Fibroblast of skin of right quadriceps (primary cell): ENCODE measurements around the gene SPIRE1.

ENCODE experiments used
- DNase-seq: peaks from one replicate; pipeline ENCODE4 v3.0.0-alpha.2; 2013

Gene SPIRE1

DNA sequence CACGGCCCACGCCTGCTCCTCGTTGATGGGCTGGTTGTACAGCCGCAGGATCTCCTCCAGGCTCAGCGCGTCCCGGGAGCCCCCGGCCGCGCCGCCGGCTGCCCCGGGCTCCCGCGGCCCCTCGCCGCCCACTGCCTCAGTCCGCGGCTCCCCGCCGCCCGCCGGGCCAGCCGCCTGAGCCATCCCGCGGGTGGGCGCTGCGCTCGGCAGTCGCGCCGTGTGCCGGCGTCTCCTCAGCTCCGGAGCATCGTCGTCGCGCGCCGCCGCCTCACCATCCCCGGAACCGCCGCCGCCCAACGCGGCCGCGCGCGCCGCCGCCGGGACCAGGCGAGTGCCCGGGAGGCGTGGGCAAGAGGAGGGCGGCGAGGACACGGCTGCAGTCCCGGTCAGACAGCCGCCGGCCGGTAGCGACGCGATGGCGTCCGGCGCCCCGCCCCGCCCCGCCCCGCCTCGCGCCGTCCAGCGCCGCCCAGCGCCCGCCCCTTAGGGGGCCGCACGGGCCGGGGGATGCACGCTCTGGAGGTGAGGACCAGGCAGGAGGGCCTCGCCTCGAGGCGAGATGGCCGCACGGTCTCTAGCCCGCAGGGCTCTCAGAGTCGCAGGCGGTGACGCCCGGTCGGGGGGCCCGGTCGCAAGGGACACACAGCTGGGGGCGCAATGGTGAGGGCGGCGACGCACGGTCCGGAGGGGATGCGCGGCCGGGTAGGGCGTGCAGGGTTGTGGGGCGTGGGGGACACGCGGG, at the start of gene SPIRE1:
TSS of gene SPIRE1 (minus strand) at position 424 of the 742 bp plus-strand sequence. CDS start at position 183, 241 bp downstream.
- peak; percentile 62 for DNase-seq

DNA sequence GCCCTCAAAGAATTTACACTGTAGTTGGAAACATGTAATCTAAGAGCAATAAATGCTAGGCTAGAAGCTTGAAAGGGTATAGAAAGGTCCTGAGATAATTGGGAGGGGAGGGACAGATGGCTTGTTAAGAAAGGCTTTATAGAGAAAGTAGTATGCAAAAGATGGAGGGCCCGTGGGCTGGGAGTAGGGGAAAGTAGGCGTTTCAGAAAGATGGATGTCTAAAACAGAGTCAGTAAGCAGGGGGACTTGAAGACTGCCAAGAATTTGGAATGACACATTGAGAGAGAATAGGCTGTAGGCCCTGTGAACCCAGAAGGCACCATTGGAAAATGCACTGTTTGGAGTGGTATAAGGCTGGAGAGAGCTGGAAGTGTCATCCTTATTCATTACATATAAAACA, 45.8 kb upstream of the SPIRE1 start:
- peak; percentile 22 for DNase-seq

DNA sequence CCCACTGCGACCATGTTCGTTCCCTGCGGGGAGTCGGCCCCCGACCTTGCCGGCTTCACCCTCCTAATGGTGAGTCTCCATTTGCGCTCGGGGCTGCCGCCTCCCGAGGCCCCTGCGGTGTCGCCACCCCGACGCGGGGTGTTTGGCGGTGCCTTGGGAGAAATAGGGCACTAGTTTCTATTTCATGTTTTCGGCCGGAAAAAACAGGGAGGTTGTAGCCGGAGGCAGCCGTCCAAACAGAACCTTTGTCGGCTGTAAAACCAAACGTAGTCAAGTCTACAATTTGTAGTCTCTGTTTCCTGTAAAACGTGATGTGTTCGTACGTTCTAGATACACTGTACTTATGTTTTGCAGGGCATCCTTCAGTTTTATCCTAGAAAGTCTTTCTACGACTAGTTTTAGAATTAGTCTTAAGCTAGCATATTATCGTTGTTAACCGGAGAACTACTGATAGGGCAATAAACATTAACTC, 45.2 kb upstream of the SPIRE1 start:
- DNase-seq = no peak

DNA sequence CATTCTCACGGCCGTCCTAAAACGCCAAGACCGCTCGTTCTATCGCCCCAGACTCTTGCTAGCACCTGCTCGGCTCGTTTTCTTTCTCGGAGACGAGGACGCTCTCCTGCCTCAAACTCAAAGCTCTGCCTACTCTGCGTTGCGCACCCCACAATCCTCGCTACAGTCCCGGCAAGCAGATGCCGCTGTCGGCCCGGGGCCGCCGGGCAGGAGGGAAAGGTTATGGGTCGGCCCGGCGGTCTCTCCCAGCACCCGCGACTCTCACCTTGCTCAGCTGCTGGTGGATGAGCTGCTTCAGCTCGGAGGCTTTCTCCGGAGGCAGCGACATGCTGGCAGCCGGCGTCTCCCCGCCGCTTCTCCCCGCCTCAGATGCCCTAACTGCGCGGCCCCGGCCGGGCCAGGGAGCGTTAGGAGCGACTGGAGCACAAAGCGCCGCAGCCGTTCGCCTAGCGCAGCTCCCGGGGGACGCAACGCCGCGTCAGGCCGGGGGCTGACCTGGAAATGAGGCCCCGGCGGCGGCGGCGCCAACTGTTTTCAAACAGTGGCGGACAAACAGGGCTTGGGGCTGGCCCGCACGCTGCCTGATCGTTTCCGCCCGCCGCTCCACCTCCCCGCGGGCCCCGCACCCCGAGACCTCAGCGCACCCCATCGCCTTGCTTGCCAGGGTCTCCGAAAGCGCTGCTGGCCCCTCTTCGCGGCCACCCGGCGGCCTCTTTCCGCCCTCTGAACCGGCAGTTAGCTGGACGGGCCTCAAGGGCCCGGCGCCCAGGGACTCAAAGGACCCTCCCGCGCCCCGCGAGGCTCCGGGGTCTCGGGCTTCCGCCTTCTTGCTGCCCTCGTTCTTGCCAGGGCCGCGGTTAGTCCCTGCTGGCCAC, 44.6 kb upstream of the SPIRE1 start, which contains the start of the genes CEP76 and PSMG2:
TSS of gene CEP76 (minus strand) at position 503 of the 875 bp plus-strand sequence. CDS start at position 328, 175 bp downstream.
TSS of gene PSMG2 (plus strand) at position 822 of the 875 bp plus-strand sequence. CDS start 66 bp downstream, outside the sequence.
- DNase-seq = peak; percentile 89

DNA sequence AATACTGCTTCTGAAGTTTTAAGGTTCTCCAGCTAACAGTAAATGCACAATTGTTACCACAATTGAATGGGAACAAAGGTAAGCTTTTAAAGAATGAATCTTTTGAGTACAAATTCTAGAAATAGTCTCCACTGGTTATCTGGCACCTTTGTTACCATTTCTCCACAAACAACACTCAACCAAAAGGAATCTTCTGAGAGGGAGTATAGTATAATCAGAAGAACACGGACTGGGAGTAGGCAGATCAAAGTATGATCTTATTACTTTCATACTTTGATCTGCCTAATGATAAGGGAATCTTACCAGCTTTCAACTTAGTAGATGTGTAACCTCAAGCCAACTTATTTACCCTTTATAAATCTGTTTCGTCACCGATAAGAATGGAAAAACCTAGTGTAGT, 43.3 kb upstream of the SPIRE1 start:
- DNase-seq = no peak

DNA sequence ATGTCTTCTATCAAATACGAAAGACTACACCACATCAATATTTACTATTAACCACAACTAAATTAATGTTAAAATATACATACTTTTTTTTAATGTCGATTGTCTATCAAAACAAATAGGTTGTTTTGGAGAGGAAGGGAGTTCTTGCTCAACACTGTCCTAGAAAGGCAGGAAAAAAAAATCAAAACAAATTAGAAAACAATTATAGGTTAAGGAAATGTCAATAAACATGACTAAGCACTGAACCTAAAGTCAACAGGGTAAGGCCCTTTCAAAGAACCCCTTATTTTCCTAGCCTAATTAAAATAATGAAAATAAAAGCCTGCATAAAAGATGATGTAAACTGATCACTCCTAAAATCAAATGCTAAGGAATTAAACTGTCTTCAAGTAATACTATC, 41.8 kb upstream of the SPIRE1 start:
- no peak for DNase-seq

DNA sequence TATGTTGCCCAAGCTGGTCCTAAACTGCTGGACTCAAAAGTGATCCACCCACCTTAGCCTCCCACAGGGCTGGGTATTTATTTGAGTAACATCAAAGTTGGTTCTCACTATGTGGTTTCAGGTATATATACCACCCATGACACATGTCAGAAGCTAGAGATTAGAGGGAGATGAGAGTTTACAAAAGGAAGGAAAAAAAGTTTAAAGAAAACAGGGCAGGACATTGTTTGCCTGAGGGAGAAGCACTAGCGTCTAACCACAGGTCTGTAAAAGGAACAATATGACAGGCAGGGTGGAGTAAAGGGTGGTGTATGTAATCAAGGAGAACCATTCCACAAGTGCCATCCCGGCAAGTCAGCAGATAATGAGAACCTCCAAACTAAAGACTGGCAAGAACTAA, 36.1 kb upstream of the SPIRE1 start:
- no peak for DNase-seq

DNA sequence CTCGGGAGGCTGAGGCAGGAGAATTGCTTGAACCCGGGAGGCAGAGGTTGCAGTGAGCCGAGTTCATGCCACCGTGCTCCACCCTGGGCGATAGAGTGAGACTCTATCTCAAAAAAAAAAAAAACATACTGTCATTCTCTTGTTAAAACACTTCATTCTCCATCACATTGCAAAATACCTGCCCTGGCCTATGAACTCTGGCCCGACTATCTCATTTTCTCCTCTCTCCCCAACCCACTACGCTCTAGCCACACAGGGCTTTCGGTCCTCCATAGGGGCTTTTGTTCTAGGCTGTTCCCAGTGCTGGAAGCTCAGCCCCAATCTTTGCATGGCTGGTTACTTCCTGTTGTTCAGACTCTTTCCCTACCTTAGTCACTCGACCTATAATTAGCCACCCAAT, 34.3 kb upstream of the SPIRE1 start:
- no peak for DNase-seq

DNA sequence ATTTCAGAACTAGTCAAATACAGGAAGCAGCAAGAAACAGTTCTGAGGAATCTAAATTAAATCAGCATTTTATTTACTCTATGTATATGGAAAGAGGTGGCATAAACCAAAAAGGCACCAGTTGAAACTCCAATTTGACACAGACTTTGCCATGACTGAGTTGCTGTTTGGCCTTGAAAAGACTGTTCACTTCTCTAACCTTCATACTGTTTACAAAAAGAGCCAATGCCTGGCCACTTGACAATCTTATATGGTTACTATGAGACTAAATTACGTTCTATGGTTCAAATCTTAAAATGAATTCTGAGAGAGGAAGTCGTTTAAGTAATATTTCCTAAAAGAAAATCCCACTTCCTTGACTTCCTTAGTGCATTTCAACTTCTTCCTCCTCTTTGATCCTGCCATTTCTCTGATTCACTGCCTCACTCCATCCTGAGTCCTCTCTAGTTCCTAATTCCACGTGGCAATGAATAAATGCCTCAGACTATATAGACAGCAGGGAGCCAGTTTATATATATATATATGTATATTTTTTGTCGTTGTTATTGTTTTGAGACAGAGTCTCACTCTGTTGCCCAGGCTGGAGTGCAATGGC, 31.4 kb upstream of the SPIRE1 start:
- DNase-seq = no peak

DNA sequence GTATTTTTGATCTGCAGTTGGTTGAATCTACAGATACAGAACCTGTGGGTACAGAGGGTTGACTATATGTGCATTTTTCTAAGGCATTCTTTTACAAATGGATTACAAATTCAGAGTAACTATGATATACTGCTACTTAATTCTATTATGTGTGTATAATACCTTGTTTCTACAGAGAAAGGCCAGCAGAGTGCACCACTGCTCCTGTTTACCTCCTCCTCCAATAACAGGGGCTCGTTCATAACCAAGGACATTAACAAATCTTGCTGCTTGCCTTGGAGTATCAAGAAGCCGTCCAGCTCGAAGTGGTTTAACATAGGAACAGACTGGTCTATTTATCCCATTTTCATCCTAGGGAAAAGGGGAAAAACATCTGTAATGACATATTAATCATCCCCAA, 28.2 kb upstream of the SPIRE1 start:
- no peak for DNase-seq

DNA sequence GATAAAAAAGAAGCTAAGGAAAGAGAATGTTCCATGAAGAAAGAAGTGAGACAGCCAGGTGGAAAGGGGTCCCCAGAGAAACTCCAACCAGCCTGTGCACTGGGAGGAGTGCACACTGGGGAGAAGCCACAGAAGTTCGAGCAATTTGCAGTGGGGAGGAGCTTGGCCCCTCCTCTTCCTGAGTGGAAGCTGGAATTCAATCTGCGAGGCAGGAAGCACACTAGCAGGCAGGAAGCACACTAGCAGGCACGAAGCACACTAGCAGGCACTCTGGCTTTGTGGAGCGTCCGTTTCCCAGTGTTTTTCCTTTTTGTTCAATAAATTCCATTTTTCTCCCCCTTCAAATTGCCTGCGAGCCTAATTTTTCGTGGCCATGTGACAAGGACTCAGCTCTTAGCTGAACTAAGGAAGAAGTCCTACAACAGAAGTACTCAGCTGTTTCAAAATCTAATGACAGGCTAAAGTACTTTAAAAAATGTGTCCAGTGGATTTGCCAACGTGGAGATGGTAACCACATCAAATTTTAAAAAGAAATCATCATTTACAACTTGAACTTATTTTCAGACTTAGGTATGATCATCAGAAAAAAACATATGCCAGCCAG, 21.4 kb upstream of the SPIRE1 start:
- DNase-seq = peak; percentile 62

DNA sequence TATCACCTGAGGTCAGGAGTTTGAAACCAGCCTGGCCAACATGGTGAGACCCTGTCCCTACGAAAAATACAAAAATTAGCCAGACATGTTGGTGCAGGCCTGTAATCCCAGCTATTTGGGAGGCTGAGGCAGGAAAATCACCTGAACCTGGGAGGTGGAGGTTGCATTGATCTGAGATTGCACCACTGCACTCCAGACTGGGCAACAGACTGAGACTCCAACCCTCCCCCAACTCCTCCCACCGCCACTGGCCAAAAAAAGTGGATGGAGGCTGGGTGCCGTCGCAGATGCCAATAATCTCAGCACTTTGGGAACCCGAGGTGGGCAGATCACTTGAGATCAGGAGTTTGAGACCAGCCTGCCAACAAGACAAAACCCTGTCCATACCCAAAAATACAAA, 10.1 kb upstream of the SPIRE1 start:
- no peak for DNase-seq

DNA sequence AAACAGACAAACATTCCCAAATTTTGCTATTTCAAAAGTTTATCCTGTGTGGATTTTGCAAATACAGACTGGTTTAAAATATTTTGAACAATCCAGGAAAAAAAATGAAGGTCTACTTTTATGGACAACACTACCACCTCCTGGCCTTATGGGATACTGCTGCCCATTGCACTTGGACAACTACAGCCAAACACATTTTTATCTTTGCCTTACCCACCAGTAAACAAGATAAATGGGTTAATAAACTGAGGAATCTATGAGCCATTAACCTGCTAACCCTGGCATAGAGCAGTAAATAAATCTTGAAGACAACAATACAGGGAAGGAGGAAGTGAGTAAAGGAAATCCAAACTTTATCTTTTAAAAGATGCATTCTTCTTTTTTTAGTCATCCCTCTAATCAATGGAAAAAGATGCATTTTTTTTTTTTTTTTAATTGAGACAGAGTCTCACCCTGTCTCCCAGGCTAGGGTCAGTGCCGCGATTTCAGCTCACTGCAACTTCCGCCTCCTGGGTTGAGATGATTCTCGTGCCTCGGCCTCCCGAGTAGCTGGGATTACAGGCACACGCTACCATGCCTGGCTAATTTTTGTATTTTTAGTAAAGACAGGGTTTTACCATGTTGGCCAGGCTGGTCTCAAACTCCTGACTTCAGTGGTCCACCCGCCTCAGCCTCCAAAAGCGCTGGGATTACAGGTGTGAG, 2.1 kb upstream of the SPIRE1 start:
- peak; percentile 66 for DNase-seq

DNA sequence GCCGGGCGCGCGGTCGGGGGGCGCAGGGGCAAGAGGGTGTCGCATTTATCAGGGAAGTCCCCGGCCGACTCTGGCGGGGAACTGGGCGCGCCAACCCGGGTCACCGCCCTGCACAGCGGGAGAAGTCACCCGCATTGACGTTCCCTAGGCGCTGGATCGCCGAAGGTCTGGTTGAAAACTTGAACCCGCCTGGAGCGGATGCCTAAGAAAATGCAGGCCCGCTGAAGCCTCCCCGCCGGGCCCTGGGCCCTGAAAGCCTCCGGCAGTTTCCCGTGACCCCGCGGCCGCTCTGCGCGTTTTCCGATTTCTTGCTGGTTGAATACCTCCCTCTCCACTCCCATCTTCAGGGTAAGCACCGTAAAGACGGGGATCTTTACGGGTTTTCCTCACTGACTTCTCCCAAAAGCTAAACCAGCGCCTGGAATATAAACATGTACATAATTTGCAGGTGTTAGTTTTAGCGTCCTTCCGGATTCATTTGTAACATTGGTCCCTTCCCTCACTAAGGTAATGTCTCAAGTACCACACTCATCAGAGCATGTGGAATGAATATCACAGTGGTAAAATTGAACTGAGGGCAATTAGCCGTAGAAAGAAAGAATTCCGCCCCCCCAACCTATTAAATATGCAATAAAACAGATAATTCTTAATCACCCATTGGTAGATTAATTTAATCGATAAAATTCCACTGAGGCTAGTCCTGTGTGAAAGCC, 675 bp upstream of the SPIRE1 start:
- DNase-seq = peak; percentile 22

DNA sequence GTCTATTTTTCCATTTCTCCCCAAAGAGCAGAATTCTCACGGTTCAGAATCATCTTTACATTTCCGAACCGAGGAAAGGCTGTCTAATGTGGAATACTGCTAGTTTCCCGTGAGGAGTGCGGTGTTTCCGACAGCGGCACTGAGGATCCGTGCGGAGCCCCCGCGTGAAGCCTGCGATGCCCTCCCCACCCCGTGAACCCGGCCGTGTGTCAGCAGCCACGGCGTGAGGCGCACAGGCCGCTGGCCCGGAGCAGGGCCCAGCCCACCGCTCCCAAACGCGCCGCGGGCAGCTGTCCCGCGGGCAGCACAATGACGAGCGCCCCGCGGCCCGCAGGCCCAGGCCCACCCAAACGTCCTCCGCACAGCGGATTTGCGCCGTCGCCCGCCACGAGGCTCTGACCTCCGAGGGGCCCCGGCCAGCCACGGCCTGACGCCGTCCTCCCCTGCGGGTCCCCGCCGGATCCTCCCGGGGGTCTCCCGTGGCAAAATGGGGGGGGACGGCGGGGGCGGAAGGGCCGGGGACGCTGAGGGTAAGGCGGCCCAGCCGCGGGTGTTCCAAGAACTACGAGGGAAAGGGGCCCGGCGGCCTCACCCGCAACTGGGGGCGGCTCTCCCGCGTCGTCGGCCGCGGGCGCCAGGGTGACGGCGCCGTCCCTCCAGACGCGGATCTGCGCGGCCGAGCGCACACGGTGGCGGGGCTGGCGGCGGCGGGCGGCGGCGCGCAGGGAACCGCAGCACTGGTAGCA, 796 bp downstream of the SPIRE1 start:
- DNase-seq = peak; percentile 37

DNA sequence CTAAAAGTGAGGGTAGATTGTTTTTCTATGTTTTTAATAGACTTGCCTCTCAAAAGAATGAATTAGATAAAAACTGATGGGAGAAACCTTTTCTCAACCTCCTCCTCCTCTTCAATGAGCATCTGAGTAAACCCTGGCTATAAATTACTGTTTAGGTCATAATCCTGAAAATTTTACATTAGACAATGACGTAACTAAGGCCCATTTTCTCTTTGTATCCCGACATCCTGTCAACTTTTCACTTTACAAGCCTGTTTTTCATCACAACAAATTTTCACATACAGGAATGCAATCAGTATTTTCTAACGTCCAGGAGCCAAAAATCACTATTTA, 1.3 kb downstream of the SPIRE1 start:
- peak; percentile 31 for DNase-seq

DNA sequence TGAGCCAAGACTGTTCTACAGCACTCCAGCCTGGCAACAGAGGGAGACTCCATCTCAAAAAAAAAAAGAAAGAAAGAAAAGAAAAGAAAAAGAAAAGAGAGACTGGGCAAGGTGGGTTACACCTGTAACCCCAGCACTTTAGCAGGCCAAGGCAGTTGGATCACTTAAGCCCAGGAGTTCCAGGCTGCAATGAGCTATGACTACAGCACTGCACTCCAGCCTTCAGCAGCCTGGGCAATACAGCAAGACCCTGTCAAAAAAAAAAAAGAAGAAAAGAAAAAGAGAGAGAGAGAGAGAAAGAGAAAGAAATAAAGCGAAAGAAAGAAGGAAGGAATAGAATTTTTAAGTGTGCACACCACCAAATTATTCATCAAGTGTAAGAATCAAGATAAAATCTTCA, 2.9 kb downstream of the SPIRE1 start:
- no peak for DNase-seq

DNA sequence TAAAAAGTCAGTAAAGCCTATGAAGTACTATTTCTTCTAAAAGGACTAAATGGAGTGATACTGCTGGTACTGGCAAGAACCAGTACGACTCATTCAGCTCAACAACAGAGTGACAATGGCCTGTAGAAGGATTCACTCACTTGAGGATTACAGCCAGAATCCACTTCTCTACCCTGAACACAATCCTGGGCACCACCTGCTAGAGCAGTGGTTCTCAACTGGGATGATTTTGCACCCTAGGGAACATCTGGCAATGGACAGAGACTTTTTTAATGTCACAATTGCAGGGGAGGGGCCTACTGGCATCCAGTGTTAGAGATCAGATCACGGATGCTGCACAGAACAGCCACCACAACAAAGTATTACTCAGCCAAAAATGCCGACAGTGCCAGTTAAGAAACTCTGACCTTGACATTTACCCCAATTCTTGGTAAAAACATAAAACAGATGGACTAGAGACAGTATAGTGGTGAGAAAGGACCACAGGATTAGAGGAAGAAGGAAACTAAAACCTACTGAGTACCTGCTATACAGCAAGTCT, 5.0 kb downstream of the SPIRE1 start:
- peak; percentile 35 for DNase-seq

DNA sequence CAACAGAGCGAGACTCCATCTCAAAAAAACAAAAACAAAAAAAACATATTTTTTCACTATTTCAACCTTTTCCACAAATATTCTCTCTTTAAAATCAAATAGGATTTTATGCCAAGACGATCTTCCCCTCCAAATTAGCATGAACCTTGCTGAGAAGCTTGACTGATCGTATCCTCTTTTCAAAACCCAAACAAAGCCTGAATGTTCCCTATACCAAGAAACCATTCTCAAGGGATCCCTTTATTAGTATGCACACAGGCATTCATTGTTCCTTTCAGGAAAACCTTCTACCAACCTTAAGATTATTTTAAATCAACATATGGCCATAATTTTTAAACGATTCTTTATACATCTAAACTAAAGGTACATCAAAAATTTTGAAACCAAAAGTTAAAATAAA, 6.3 kb downstream of the SPIRE1 start:
- no peak for DNase-seq

DNA sequence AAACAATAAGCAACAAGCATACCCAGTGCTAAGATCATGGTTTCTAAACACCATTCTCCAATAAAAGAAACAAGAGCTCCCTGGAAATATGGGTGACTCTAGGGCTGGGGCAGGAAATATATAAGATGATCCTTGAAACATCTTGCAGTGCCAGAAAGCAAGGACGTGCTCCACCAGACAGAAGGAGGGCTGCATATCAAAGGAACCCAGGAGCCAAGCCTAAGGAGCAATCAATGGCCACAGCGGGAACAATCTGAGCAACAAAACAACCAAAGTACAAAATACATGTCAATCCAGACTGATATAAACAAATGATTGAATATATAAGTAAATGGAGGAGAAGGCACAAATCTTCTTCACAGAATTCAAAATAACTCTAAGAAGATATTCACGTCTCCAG, 10.1 kb downstream of the SPIRE1 start:
- no peak for DNase-seq

DNA sequence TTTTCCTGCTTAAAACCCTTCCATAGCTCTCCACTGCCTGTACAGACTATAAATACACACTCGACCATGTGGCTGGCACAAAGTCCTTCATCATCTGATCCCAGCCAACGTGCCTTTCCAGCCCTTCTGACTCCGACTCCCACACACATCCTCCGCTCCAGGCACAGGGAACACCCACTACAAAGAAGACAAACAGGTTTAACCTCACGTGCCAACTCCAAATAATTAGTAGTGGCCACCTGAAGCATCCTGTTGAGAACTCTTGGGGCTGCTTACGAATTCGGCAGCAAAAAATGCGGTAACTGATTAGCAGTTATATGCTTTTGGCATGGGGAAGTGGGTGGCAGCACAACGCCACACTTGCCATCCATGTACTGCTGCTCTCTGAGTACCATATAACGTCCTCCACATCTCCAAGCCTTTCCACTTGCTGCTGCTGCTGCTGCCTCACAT, 12.1 kb downstream of the SPIRE1 start:
- DNase-seq = no peak
